Fibroblast of upper back skin (primary cell): ENCODE measurements around the gene RRP15.

Experiments used
- DNase-seq: peaks from one replicate; pipeline ENCODE4 v3.0.0-alpha.2; 2013

RRP15 gene

GRCh38 chr1:218284917-218285635 lies at the start of gene RRP15:
TSS of gene RRP15 (plus strand) at chr1:218285293. CDS start at chr1:218285317, 24 bp downstream.
- peak; percentile 89 for DNase-seq

- DNase-seq, result no peak
Observed at GRCh38 chr1:218242171-218242570, 42.9 kb upstream of the RRP15 start.

GRCh38 chr1:218247339-218247738 lies 37.8 kb upstream of the RRP15 start:
- DNase-seq, result no peak

GRCh38 chr1:218249338-218250140 lies 35.6 kb upstream of the RRP15 start:
- no peak for DNase-seq

GRCh38 chr1:218250492-218250891 lies 34.6 kb upstream of the RRP15 start:
- DNase-seq, result no peak

- peak; percentile 14 for DNase-seq
Observed at GRCh38 chr1:218254296-218254946, 30.7 kb upstream of the RRP15 start.

GRCh38 chr1:218255090-218255489 lies 30.0 kb upstream of the RRP15 start:
- DNase-seq, result no peak

- no peak for DNase-seq
Observed at GRCh38 chr1:218257371-218257770, 27.7 kb upstream of the RRP15 start.

GRCh38 chr1:218257971-218258370 lies 27.1 kb upstream of the RRP15 start:
- DNase-seq, result no peak

- DNase-seq, result no peak
Observed at GRCh38 chr1:218259339-218259738, 25.8 kb upstream of the RRP15 start.

- DNase-seq, result no peak
Observed at GRCh38 chr1:218259800-218260199, 25.3 kb upstream of the RRP15 start.

- no peak for DNase-seq
Observed at GRCh38 chr1:218262259-218262658, 22.8 kb upstream of the RRP15 start.

GRCh38 chr1:218266356-218266755 lies 18.7 kb upstream of the RRP15 start:
- peak; percentile 23 for DNase-seq

- no peak for DNase-seq
Observed at GRCh38 chr1:218272366-218272765, 12.7 kb upstream of the RRP15 start.

GRCh38 chr1:218273762-218274479 lies 11.2 kb upstream of the RRP15 start:
- no peak for DNase-seq

- DNase-seq, result no peak
Observed at GRCh38 chr1:218274511-218274910, 10.6 kb upstream of the RRP15 start.

GRCh38 chr1:218275823-218276222 lies 9.3 kb upstream of the RRP15 start:
- no peak for DNase-seq

- DNase-seq, result no peak
Observed at GRCh38 chr1:218281285-218281684, 3.8 kb upstream of the RRP15 start.

- no peak for DNase-seq
Observed at GRCh38 chr1:218284377-218284916, 646 bp upstream of the RRP15 start.

GRCh38 chr1:218292515-218292914 lies 7.4 kb downstream of the RRP15 start:
- no peak for DNase-seq

GRCh38 chr1:218294546-218294945 lies 9.5 kb downstream of the RRP15 start:
- peak; percentile 16 for DNase-seq

GRCh38 chr1:218296162-218296561 lies 11.1 kb downstream of the RRP15 start:
- no peak for DNase-seq

- DNase-seq, result no peak
Observed at GRCh38 chr1:218297461-218297860, 12.4 kb downstream of the RRP15 start.
